Right lobe of liver (tissue), 4 donors: Measurements from ENCODE around the gene RPS14.

ENCODE experiments used
- POLR2A ChIP-seq: fragments of 450-650 bp; IDR thresholded peaks from one replicate; pipeline ENCODE4 v1.6.1; 2017; ENCODE audit warnings: antibody characterized with exemption, mild to moderate bottlenecking
- TF ChIP-seq, protein P1 (sequence below), 4 donors: fragments of 200-600 bp in 3 of 4; fragments of 450-650 bp in 1 of 4; IDR thresholded peaks; one replicate each; pipeline versions ENCODE4 v1.5.1 to v1.8.0; 2016 to 2022; ENCODE audit warnings: antibody characterized with exemption in 4 of 4, mild to moderate bottlenecking in 2 of 4
- donor health status: DM: no; HTN: no; CAD: no.
- donor health status: DM: no; HTN: no; CAD: no.
- donor health status: DM: no; HTN: yes; CAD: no.

DNA sequence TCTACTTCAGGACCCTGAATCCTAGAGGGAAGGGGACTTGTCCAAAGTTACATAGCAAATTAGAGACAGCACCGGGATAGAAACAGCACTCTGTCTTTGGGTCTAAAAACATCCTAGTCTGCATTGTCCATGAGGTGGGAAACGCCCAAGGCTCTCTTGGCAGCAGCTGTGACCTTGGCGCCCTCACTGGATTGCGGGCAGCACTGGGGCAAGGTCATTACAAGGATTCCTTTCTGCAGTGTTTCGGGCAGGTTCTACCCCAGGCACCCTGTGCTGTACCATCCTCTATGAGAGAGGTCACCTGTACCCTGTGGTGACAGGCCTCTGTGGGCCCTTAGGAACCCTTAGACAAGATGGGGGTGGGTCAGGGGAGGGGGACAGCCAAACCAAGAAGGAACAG lies 45.4 kb downstream of the RPS14 start:
- TF ChIP-seq, protein P1, sequence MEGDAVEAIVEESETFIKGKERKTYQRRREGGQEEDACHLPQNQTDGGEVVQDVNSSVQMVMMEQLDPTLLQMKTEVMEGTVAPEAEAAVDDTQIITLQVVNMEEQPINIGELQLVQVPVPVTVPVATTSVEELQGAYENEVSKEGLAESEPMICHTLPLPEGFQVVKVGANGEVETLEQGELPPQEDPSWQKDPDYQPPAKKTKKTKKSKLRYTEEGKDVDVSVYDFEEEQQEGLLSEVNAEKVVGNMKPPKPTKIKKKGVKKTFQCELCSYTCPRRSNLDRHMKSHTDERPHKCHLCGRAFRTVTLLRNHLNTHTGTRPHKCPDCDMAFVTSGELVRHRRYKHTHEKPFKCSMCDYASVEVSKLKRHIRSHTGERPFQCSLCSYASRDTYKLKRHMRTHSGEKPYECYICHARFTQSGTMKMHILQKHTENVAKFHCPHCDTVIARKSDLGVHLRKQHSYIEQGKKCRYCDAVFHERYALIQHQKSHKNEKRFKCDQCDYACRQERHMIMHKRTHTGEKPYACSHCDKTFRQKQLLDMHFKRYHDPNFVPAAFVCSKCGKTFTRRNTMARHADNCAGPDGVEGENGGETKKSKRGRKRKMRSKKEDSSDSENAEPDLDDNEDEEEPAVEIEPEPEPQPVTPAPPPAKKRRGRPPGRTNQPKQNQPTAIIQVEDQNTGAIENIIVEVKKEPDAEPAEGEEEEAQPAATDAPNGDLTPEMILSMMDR (IDR thresholded peaks at IDR 0.05) = no peak
- no peak for TF ChIP-seq POLR2A
